Raji (cell line): ENCODE data around the gene ABCA1.

Source experiments
- POLR2A ChIP-seq: IDR thresholded peaks from 2 replicates; pipeline ENCODE4 v1.6.1; 2011; ENCODE audit warnings: low read depth, low read length, control low read depth; ENCODE audit not compliant: insufficient read depth

ABCA1 gene

DNA sequence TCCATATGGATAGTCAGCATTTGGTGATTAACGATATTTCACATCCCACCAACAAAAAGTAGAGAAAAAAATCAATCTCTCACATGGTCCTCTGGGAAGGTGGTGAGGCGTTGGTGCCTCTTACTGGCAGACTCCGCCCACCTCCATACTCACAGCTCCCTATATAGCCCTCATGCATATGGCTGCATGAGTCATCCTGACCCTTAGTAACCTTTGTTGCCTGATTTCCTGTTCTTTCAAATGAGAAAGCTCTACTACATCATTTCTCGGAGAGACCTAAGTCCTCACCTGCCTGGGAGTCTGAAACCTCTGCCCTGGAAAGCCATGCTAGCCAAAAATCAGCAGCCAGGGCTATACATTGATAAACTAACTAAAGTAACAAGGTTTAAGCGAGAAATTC, 33.3 kb upstream of the ABCA1 start:
- TF ChIP-seq POLR2A = no peak

DNA sequence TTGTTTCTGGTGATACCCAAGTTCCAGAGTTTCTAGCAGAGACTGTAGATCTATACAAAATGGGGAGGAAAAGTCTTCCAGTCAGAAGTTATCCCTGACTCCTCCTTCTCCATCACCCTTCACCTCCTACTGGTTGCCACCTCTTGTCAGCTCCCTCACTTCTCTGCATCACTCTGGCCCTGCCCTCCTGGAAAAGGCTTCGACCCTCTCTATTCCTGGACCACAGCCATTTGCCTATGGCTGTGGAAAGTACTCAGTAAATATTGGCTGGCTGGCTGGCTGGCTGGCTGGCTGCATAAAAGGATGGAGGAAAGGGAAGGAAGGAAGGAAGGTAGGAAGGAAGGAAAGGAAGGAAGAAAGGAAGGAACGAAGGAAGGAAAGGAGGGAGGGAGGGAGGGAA, 32.7 kb upstream of the ABCA1 start:
- no peak for TF ChIP-seq POLR2A

DNA sequence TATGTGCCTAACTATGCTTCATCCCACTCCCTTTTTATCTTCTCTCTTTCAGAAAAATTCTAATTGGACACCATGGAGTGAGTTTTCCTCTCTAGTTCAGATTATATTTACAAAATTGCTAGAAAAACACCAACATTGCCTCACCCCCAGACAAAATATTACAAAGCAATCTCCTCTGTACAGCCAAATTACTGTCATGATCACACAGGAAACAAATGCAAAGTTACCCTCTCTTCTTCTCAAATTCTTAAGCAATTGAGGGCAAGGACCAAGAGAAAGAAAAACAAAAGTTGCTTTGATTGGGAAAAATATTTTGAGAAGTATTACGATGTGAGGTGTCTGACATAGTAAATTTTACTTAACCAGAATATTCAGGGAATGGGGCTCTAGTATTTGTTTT, 30.8 kb upstream of the ABCA1 start:
- TF ChIP-seq POLR2A = no peak

DNA sequence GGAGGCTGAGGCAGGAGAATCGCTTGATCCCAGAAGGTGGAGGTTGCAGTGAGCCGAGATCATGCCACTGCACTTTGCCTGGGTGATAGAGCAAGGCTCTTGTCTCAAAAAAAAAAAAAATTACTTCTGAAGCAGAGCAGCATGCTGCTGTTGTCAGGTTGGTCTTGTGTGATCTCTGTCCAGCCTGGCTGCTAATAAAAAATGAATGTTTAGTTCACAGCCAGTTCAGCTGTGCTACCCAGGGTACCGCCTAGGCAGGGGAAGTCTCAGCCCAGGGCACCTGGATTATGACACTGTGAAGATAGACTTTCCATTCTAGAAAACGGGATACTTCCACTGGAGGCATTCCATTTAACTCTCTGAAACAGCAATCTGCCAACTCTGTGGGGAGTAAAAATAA, 23.5 kb upstream of the ABCA1 start:
- TF ChIP-seq POLR2A = no peak

DNA sequence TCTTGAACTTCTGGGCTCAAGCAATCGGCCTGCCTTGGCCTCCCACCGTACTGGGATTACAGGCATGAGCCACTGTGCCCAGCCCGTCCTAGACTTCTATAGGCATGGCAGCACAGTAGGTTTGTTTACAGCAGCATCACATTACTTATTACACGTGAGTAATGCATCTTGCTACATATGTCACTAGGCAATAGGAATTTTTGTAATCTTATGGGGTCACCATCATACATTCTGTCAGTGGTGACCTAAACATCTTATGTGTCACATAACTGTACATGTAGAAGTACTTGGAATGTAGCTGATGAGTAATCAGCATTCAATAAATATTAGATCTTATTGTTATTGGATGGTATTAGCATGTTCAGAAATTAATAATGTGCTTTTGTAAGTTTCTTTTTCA, 22.9 kb upstream of the ABCA1 start:
- TF ChIP-seq POLR2A = no peak

DNA sequence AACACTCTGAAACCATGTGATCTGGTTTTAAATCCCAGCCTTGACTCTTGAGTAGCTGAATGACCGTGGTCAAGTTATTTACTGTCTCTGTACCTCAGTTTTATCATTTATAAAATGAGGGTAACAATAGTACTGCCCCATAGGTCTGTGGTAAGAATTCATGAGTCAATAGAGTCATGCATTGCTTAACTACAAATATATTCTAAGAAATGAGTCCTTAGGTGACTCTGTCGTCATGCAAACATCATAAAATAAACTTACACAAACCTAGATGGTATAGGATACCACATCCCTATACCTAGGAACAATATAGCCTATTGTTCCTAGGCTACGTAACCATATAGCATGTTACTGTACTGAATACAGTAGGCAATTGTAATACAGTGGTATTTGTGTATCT, 20.3 kb upstream of the ABCA1 start:
- no peak for TF ChIP-seq POLR2A

DNA sequence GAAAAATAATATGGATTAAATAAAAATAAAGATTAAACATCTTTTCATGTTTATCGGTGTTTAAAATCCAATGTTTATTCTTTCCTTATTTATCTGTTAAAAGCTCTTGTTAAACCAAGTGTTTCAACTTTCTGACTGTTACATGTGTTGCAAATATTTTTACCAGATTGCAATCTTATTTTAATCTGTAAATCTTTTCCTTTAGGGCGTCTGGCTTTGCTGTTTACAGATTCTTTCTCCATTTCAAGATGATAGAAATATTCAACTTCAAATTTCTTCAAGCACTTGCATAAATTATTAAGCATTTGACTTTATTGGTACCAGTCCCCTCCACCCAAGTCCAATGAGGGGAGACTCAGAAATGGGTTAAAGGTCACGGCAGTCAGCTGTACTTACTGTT, 16.9 kb upstream of the ABCA1 start:
- TF ChIP-seq POLR2A = no peak

DNA sequence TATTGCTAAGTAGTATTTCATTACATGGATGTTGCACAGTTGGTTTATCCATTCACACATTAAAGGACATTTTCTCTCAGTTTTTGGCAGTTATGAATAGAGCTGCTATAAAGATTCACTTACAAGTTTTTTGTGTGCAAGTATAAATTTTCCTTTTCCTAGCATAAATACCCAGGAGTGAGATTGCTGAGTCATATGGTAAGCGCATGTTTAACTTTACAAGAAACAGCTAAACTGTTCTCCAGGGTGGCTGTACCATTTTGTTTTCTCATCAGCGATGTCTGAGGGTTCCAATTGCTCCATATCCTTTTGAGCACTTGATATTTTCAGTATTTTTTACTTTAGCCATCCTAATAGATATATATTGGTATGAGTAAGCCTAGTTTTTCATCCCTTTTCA, 16.4 kb upstream of the ABCA1 start:
- no peak for TF ChIP-seq POLR2A

DNA sequence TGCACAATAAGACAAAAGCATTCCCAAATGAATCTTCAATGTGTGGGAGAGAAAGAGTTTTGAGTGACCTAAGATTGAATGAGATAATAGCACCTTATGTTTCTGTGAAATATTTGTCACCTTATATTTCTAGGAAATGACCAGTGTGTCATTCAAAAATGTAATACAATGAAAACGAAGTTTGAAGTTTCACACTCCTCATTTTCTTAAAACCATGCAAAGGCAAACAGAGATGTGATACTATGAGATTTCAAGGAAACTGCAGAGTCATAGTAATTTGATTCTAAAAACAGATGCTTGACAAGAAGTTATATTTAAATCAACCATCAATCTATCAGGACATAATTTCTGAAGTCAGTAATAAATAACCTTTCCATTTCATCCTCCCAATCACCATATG, 13.6 kb upstream of the ABCA1 start:
- no peak for TF ChIP-seq POLR2A

DNA sequence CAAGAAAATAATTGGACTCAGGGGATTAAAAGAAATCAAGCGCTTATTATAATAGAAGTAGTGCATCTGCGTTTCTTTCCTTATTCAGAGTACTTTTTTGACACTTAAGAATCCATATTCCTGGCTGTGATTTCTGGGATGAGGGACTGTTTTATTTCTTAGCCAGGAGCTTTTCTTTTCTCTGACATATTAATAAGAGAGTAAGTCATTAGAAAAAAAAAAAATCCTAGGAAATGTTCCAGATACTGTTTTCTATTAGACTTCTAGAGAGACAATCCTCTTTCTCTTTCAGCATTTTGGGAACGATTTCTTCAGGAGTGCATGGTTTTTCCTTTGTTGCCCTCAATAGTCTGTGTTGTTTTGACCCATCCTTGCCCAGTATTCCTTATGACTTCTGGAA, 8.3 kb upstream of the ABCA1 start:
- TF ChIP-seq POLR2A = no peak

DNA sequence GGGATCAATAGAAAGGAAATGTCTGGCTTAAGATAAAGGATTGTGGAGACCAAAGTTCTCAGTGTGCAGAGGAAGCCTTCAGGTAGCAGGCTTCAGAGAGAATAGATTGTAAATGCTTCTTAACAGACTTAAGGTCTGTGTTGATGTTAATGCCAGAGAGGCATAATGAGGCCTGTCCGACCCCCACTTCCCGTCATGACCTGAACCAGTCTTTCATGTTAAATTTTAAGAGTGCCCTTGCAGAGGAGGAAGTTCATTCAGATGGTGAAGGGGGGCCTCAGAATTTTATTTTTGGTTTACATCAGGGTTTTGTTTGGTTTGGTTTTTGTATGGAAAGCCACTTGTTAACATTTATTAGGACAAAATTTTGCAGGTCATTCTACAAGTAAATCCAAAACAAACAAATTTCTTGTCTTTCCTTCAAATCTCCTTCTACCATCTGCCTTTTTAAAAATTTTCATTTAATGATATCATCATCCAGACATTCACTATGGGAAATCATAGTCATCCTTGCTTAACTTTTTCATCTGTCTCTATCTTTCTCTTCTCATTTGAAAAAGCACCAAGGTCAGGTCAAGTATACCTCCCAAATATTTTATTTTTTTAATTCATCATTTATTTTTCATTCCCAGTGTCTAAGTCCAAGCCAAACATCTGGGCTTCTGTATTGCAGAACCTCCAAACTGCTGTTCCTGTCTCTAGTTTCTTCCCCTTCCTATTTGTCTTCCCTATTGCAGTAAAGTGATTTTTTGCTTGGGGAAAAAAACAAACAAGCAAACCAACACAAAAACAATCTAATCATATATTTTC, 6.9 kb upstream of the ABCA1 start:
- no peak for TF ChIP-seq POLR2A

DNA sequence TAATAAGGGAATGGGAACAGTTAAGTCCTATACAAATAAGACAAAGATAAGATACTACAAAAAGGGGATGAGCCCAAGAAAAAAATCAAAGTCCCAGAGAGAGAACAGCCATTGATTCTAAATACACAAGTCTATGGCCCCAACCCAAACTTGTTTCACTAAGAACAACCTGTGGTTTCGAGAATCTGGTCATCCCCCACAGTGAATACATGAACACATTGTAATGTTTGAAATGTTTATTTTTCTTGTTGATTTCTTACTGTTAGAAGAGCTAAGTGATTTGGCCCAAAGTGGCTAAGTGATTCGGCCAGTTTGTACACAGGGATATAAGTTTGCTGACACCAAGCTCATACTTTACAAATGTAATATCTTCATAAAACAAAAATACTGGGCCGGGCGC, 3.3 kb upstream of the ABCA1 start:
- no peak for TF ChIP-seq POLR2A

DNA sequence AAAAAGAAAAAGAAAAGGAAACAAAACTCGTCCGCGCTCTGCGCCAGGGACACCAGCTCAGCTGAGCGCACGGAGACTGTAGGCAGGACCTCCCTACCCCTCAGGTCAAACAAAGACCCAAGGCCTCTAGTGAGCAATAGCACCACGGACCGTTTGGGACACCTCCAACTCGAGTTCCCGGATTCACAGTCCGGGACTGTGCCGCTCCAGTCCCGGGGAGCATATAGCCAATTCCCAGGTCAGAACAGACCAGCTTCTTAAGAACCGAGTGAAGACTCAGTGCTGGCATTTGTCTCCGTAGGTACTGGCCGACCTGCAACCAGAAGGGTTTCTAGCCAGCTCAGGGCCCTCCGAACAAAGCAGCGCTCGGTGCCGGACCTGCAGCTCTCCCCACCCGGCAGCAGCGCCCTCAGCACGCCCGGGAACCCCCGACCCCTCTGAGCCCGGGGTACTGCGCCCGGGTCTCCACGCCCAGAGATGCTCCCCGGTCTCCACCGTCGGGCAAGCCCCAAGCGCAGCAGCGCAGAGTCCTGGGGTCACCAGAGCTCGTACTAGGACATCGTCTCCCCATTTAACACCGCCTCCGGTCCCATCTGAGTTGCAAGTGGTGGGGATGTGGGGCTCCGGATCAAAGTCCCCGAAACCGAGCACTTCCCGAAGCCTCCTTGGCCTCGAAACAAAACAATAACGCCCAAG, 591 bp downstream of the ABCA1 start:
- TF ChIP-seq POLR2A = no peak; the same call in 1 of the 2 replicates

DNA sequence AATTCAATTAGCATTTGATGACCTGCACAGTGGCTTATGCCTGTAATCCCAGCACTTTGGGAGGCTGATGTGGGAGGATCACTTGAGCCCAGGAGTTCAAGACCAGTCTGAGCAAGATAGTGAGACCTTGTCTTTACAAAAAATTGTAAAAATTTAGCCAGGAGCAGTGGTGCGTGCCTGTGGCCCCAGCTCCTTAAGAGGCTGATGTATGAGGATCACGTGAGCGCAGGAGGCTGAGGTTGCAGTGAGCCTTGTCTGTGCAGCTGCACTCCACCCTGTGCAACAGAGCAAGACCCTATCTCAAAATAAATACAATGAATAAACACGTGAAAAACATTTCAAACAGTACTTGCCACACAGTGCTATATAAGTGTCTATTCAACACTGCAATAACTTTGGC, 4.2 kb downstream of the ABCA1 start:
- no peak for TF ChIP-seq POLR2A

DNA sequence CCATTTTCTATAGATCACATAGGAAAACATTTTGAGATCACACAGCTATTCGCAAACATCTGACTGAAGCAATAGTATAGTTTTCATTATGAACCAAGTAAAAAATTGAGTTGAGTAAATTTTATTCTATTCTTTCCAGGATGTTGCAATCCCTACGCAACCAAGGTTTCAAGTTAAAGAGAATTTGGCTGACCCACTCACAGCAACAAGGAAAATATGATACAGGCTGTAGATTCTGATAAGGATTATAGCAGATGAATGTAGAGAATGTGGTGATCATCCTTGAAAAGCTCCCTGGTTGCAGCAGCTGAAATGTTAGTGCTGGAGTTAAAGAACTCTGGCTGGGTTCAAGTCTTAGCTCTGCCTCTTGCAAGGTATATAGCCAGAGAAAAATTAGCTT, 4.7 kb downstream of the ABCA1 start:
- TF ChIP-seq POLR2A = no peak

DNA sequence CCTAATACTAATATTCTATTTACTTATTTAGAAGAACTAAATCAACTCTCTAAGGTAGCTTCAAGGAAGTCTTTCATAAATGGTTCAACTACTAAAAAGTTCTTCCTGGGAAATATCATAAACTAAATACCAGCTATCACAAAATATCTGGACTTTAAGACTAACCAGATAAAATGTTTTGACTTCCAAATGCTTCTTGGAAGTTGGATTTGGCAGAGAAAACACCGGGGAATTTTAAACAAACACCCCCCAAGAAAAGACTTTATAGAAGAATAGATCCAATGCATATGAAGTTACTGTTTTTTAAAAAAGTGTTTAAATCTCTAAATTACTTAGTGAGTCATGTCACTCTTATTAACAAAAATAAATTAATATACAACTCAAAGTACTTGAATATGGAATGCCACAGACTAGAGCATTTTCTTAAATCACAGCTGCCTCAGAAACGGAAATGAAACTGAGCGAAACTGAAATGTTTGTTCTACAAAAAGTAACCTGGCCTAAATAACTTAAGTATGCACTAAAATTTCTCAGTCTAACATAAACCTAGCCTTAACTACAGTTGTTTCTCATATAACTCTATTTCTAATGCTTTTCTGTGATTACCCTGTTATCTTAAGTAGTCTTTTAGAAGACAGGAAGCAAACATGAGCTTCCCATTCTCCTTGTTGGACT, 6.8 kb downstream of the ABCA1 start:
- TF ChIP-seq POLR2A = no peak
